GM18517 (cell line): ENCODE data around the gene KRTAP5-10.
"Not testable (repeated sequence)": the region's sequence is repeated elsewhere in the genome, so short reads cannot be mapped to it uniquely, and the experiment has no call there.

Experiments used
- ATAC-seq: cut with Tn5 transposase; IDR thresholded peaks from one replicate; pipeline ENCODE4 v1.9.1; 2021; ENCODE audit warnings: mild to moderate bottlenecking, moderate library complexity; ENCODE audit not compliant: unreplicated experiment

Gene KRTAP5-10

DNA sequence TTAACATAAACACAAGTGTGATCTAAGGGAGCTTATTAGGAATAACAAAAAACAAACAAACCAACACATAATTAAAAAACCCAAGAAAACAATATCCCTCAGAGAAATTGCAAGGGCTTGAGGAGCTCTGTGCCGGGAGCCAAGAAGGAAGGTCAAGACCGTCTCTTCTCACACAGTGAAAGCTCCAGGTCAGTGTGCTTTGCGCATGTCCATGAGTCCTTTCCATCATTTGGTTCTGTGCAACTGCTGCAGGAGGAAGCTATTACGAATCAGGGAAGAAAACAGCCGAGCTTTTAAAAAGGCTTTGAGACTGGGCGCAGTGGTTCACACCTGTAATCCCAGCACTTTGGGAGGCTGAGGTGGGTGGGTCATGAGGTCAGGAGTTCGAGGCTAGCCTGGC lies 23.0 kb upstream of the KRTAP5-10 start:
- ATAC-seq: no peak

DNA sequence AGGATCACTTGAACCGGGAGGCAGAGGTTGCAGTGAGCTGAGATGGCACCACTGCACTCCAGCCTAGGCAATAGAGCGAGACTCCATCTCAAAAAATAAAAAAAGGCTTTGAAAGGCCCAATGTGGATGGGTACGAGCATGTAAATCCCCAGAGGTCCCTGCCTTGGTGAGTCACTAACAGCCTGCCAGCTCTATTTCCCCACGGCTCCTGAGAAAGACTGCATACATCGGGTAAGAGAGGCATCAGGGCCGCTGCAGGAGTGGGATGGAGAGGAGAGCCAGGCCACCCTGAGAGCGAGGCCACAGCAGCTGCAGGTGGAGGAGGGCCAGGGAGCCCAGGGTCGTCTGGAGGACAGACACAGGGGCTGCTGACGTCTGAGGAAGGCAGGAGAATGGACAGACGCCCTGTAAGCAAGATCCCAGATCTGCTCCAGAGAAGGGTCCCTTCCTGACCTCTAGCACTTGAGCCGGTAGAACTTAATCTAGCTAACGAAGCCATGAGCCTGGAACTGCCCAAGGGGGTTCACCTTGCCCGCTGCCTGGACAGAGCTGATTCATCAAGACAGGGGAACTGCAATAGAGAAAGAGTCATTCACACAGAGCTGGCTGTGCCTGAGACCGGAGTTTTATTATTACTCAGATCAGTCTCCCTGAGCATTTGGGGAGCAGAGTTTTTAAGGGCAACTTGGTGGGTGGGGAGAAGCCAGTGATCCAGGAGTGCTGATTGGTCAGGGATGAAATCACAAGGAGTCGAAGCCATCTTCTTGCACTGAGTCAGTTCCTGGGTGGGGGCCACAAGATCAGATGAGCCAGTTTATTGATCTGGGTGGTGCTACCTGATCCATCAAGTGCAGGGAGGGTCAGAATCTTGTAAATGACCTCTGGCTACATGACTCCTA lies 22.2 kb upstream of the KRTAP5-10 start:
- ATAC-seq: no peak

DNA sequence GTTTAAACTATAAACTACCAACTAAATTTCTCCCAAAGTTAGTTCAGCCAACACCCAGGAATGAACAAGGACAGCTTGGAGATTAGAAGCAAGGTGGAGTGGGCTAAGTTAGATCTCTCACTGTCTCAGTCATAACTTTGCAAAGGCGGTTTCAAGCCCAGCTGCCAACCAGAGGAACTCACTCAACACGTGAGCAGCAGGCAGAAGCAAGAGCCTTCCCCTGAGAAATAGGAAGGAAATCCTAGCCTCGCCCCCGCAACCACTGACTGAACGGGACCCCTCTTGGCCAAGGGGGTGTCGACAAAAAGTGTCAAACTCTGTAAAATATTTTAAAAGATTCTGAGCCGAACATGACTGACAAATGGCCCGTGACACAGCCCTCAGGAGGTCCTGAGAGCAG lies 21.5 kb upstream of the KRTAP5-10 start:
- no peak for ATAC-seq

DNA sequence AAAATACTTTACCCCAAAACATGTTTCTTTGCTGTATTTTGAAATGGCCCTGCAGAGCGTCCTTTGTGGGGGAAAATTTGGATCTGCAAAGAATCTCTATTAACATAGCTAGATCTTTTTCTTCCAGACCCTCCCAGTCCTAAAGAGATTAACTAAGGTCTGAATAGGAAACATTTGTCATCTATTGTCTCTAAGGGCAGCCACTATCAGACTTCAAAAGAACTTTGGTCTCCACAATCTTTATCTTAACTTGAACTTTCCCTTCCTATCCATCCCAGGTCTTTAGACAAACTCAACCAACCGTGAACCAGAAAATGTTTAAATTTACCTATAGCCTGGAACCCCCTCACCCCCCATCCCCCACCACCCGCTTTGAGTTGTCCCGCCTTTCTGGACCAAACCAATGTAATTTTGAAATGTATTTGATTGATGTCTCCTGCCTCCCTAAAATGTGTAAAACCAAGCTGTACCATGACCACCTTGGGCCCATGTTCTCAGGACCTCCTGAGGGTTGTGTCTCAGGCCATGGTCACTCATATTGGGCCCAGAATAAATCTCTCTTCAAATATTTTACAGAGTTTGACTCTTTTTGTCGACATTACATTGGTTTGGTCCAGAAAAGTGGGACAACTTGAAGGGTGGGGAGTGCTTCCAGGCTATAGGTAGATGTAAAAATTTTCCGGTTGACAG lies 20.7 kb upstream of the KRTAP5-10 start:
- no peak for ATAC-seq

DNA sequence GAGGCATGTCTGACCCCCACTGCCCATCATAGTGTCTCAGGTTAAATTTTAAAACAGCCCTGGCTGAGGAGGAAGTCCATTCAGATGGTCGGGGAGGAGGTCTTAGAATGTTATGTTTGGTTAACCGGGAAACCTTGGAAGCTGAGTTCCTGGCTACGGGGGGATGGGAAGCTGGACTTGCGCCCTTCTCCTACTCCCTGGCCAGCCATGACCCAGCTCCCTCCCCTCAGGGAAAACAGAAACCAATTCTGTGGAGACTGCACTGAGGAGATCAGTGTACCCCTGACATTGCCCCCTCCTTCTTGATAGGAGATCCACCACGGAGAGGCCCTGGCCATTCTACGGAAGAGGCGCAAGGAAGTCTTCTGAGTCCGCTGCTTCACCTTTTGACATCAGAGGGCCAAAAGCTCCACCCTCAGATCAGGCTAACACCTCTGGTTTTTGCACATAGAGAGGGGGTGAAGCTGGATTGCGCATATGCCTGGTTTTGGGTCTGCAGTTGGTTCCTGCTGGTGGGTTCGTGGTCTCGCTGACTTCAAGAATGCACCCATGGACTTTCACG lies 19.9 kb upstream of the KRTAP5-10 start:
- ATAC-seq: no peak

DNA sequence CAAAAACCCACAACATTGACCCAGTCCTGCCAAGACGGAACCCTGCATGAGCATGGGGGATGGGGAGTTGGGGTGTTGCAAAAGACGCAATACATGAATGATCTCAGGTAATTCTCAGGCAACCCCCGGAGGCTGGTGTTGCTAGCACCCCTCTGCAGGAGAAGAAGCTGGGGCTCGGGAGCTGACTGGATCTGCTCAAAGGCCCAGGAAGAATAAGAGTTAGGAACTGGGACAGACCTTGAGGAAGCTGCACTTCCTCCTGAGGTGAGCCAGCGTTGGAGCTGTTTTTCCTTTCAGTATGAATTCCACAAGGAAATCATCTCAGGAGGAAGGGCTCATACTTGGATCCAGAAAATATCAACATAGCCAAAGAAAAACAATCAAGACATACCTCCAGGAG lies 17.2 kb upstream of the KRTAP5-10 start, which contains the start of gene KRTAP5-9:
KRTAP5-9 (plus strand) TSS at position 301 of the 400 bp plus-strand sequence. CDS start 238 bp downstream, outside the sequence.
- ATAC-seq: no peak

DNA sequence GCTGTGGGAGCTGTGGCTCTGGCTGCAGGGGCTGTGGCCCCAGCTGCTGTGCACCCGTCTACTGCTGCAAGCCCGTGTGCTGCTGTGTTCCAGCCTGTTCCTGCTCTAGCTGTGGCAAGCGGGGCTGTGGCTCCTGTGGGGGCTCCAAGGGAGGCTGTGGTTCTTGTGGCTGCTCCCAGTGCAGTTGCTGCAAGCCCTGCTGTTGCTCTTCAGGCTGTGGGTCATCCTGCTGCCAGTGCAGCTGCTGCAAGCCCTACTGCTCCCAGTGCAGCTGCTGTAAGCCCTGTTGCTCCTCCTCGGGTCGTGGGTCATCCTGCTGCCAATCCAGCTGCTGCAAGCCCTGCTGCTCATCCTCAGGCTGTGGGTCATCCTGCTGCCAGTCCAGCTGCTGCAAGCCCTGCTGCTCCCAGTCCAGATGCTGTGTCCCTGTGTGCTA lies 16.6 kb upstream of the KRTAP5-10 start:
- no peak for ATAC-seq

DNA sequence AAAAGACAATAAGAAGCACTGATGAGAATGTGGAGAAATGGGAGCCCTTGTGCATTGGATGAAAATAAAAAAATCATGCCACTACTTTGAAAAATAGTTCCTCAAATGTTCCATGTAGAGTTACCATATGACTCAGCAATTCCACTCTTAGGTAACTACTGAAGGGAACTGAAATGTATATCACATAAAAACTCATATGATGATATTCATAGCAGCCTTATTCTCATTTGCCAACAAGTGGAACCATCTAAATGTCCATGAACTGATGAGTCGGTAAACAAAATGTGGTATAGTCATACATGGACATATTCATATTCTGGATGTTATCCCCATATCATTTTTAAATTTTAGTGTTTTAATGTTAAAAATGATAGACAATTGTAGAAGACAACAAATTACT lies 13.7 kb upstream of the KRTAP5-10 start:
- no peak for ATAC-seq

DNA sequence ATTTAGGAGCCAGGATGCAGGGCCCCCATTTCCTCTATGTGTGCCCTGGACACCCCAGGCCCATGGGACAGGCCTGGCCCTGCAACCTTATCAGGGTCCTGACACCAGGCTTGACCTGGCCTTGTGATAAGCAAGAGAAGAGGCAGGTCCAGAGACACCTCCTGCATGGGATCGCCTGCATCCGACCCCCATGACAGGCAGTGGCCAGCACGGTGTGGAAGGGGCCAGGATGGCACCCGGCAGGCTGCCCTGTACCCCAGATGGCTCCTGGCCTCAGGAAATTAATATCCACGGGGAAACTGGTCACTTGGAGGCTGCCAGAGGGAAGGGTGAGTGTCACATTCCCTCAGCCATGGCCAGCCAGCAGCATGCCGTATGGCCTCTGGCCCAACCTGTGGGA lies 10.4 kb upstream of the KRTAP5-10 start:
- ATAC-seq: no peak

DNA sequence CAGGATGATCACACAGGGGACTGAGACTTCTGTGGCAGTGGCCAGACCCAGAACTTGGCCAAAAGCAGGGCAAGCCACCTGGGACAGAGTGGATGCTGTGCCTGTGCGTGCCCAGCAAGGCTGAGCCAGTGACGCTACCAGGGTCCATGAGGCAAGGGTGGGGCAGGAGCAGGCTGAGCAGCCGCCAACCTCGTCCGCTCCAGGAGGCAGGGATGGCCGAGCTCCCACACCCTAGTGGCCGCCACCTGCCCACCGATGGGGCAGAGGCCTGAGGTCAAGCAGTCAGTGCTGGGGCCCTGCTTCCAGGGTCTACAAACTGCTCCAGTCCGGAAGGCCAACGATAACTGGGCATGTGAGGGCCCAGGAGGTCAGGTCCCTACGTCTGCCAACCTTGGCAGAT lies 9.9 kb upstream of the KRTAP5-10 start:
- ATAC-seq: no peak

DNA sequence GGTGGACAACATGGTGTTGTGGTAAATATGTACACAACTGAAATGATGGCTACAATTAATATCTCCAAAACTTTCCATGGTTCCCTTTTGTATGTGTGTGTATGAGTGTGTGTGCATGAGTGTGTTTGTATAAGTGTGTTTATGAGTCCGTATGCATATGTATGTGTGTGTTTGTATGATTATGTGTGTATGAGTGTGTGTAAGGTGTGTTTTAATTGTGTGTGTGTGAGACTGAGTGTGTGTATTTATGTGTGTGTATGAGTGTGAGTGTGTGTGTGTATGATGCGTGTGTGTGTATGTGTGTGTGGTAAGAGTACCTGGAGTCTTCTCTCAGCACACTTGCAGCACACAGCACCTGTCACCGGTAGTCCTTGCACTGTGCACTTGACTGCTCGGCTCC lies 9.3 kb upstream of the KRTAP5-10 start:
- ATAC-seq: no peak

DNA sequence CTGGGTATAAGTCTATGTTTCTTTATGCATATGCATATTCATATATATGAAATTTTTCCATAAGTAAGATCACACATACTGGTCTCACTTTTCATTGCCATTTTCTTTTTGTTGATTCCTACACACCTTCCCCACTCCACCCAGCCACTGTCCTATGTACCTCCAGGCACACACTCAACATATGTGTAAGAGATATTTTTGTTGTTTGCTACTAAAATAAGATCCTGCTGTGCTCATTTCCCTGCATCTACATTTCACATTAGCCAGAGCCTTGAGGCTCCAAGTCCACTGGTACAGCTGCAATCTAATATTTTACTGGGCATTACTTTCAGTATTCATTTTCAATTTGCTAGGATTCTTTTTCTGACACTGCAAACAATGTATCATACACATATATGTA lies 8.1 kb upstream of the KRTAP5-10 start:
- no peak for ATAC-seq

DNA sequence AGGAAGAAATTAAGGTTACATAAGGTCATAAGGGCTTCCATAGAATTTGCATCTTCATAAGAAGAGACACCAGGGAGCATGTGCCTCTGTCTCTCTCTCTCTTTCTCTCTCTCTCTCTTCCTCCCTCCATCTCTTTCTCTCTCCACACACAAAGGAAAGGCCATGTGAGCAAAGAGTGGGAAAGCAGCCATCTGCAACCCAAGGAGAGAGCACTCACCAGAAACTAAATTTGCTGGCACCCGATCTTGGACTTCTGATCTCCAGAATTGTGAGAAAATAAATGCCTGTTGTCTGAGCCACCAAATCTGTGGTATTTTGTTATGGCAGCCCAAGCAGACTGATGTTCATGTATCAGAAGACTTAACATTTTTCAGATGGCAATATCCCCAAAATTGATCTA lies 6.4 kb upstream of the KRTAP5-10 start:
- no peak for ATAC-seq

DNA sequence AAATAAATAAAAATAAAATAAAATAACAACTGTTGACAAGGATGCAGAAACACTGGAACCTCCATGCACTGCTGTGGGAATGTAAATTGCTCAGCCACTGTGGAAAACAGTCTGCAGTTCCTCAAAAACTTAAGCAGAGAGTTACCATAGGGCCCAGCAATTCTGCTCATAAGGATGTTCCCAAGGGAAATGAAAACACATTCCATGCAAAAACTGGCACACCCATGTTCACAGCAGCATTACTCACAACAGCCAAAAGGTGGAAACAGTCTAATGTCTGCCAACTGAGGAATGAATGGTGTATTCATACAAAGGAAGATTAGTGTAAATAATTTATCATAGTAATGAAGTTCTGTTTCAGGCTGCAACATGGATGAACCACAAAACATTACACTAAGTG lies 3.2 kb upstream of the KRTAP5-10 start:
- ATAC-seq: no peak

DNA sequence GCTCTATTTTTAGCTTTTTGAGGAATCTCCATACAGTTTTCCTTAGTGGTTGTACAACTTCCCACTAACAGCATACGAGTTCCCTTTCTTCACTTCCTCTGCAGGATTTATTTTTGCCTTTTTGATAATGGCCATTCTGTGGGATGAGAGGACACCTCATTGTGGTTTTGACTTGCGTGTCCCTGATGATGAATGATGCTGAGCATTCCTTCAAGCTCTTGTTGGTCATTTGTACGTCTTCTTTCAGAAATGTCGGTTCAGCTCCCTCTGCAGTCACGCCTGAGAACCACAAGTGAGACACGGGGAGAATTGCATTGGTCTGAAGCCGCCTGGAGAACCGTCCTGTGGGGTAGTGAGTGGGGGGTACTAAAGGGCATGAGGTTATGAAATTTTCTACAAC lies 2.0 kb upstream of the KRTAP5-10 start:
- no peak for ATAC-seq

DNA sequence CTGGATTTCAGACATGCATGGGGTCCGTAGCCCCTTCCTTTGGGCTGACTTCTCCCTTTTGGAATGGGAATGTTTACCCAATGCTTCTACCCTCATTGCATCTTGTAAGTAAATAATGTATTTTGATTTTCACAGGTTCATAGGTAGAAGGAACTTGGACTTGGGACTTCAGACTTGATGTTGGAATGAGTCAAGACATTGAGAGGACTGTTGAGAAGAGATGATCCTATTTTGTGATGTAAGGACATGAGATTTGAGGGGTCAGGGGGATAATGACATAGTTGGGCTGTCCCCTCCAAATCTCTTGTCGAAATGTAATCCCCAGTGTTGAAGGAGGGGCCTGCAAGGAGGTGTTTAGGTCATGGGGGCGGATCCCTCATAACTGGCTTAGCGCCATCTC lies 933 bp upstream of the KRTAP5-10 start:
- ATAC-seq: no peak

DNA sequence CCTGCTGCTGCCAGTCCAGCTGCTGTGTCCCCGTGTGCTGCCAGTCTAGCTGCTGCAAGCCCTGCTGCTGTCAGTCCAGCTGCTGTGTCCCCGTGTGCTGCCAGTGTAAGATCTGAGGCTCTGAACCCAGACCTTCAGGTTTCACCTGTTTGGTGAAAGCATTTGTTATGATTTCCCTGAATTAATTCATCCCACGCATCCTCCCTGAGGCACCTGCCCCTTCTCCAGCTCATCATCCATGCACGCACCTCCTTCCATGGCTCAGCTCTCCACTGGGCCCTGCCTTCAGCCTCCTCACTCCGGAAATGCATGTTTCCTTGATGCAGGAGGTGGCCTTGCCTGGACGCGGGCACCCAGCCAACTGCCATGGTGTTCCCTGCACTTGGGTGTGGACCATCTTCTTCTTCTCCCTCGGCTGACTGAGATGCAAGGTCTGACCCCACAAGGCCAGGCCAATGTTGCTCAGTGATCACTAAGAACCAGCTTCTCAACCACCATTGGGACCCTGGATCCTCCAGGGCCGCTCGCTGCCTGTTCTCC lies 788 bp downstream of the KRTAP5-10 start:
- no peak for ATAC-seq

DNA sequence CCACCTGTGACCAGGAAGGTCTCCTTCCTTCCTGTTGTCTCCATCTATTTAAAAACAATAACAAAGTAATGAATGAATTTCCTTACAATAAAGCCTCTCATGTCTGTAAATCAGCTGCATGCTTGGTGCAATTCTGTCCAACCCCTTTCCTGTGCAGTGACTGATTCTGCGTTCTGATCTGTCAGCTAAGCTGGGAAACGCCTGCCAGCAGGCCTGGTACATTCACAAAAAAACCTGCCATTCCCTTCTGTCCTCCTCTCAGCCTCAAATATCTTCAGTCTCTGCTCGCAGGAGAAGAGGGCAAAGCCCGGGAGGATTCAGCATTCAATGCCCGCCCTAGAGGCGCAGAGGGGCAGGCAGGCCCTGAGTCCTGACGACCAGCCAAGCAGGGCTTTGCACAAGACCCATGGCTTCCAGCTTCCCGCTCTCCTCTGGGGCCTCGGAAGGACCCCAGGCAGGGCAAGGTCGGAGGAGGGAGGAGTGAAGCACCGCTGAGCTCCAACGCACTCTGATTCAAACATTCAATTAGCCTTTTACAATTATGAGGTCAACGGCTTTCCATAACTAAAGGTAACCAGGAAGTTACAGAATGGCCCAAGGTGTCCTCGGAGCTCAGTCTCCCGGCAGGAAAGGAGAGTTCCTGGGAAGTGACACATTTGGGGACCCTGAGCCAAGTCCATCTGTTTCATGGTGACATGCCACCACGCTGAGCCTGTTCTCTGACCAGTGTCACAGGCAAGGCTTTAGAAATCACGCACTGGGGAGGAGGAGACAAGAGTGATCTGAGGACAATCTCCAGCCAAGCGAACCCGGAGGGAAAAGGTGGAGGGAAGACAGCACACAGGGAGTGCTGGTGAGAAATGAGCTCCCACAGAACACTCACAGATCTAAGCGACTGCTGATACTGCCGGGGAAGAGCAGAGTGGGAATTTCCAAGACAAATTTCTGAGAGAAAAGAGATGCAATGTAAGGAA lies 1.6 kb downstream of the KRTAP5-10 start:
- ATAC-seq: not testable (repeated sequence)

DNA sequence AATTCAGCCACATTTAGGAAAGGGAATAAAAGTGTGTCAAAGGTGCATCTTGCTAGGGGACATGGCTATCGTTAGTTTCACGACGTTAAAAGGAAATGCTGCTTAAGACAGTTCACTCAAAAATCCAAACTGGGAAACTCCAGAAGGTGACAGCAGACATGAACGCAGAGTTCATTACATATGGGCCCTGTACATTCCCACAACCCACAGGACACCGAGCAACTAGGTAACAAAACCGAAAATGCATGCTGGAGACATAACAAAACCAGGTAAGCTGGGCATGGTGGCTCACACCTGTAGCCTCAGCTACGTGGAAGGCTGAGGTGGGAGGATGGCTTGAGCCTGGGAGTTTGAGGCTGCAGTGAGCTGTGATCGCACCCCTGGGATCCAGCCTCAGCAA lies 2.3 kb downstream of the KRTAP5-10 start:
- not testable (repeated sequence) for ATAC-seq

DNA sequence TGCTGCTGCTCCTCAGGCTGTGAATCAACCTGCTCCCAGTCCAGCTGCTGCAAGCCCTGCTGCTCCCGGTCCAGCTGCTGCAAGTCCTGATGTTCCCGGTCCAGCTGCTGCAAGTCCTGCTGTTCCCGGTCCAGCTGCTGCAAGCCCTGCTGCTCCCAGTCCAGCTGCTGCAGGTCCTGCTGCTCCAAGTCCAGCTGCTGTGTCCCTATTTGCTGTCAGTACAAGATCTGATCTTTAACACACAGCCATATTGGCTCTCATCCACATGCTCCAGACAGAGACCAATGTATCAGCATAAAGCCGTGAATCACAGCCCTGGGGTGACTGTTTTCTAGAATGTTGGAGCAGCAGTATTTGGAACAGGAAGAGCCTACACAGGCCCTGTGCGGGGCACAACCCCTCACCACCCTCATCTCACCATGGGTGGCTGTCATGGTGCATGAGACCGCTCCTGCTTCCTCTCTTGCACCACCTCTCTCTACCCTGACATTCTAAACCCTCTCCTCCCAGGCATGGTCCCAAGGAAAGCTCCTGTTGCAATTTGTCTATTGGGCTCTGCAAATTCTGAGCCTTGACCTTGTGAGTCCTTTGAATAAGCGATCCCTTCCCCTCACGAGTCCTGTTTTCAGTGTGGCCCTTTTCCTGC lies 3.5 kb downstream of the KRTAP5-10 start:
- no peak for ATAC-seq
